Measurements from ENCODE around the gene COG8. TPM values are rescaled to one million over a fixed set of nuclear protein-coding genes. Genes with fewer than 3 reads are reported as not detected.

The COG8 gene
- total RNA-seq, 1 donor from 2014 or later, result 31.1 TPM

- no peak overlapping the region for H3K27ac ChIP-seq
- no peak for ATAC-seq
Observed at GRCh38 chr16:69345923-69346322, 6.6 kb upstream of the COG8 start.

DNA sequence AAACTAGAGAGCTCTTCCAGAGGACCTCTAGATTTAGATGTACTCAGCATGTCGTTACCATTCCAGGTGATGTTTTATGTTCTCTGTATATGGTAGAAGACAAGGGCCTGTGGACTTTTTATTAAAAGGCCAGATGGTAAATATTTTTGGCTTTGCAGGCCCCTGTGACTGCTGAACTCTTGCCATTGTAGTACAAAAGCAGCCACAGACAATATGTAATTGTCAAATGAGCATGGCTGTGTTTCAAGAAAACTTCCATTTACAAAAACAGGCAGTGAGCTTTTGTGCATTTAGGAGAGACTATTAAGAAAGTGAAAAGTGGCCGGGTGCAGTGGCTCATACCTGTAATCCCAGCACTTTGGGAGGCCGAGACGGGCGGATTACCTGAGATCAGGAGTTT lies 4.8 kb upstream of the COG8 start:
- H3K27me3 ChIP-seq (ENCODE audit: low read depth), result no peaks in the 10 kb centered on the region
- H3K4me1 ChIP-seq, result peaks cover 13% of the 10 kb centered on the region
- H3K4me3 ChIP-seq, result no peak overlapping the region
- no peaks in the 10 kb centered on the region for H3K9me3 ChIP-seq
- no peak for ATAC-seq
- DNase-seq, result no peak
- intact Hi-C loops (cut with DNase I), result no loop called here
- no peak overlapping the region for H3K27ac ChIP-seq
- peaks cover 39% of the 10 kb centered on the region for H3K36me3 ChIP-seq
- TF ChIP-seq CTCF (IDR thresholded peaks at IDR 0.05), result no peak

More at GRCh38 chr16:69345923-69346322, 6.6 kb upstream of the COG8 start:
- intact Hi-C loops (cut with DNase I), result no loop called here
- Histone ChIP-seq H3K4me3 (no peak overlapping the region), H3K27me3 (ENCODE audit: low read depth) (no peaks in the 10 kb centered on the region), H3K4me1 (peaks cover 3% of the 10 kb centered on the region), H3K36me3 (peaks cover 38% of the 10 kb centered on the region), H3K9me3 (no peaks in the 10 kb centered on the region)
- no peak for TF ChIP-seq CTCF (IDR thresholded peaks at IDR 0.05)
- DNase-seq, result no peak

DNA sequence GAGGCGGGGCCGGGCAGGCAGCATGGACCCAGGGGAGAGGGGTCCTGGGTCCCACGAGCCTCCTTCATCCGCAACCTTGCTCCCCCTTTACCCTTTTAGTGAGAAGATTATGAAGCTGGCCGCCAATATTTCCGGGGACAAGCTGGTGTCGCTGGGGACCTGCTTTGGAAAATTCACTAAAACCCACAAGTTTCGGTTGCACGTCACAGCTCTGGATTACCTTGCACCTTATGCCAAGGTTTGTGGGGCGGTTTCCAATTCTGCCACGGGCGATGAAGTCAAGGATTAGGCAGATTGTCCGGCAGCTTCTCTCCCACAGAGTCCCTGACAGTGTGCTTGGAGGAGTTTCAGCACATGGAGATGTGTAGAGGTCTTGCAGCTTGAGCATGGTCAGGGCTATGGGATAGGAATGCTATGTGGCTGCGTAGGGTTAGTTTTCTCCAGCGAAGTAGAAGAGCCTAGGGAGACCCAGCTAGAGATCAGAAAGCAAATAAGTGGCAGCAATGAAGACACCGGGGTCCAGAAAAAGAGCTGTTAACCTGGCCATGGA lies 806 bp upstream of the COG8 start:
- Histone ChIP-seq H3K4me1 (peaks cover 35% of the 10 kb centered on the region), H3K9me3 (no peaks in the 10 kb centered on the region), H3K36me3 (peaks cover 54% of the 10 kb centered on the region), H3K27me3 (ENCODE audit: low read depth) (no peaks in the 10 kb centered on the region), H3K4me3 (peak overlapping the region; percentile 75), H3K27ac (peak overlapping the region; percentile 92)
- intact Hi-C loops (cut with DNase I), result no loop called here
- no peak for TF ChIP-seq CTCF (IDR thresholded peaks at IDR 0.05)
- DNase-seq (no peak), ATAC-seq (no peak)

GRCh38 chr16:69338557-69339288 lies 641 bp downstream of the COG8 start:
- H3K36me3 ChIP-seq, result peaks cover 63% of the 10 kb centered on the region
- peak overlapping the region; percentile 75 for H3K4me3 ChIP-seq
- H3K9me3 ChIP-seq, result no peaks in the 10 kb centered on the region
- no peak for TF ChIP-seq CTCF (IDR thresholded peaks at IDR 0.05)
- no peak for ATAC-seq
- intact Hi-C loops (cut with DNase I), result no loop called here
- no peak for DNase-seq
- no peaks in the 10 kb centered on the region for H3K27me3 ChIP-seq (ENCODE audit: low read depth)
- peaks cover 35% of the 10 kb centered on the region for H3K4me1 ChIP-seq
- H3K27ac ChIP-seq, result peak overlapping the region; percentile 92

DNA sequence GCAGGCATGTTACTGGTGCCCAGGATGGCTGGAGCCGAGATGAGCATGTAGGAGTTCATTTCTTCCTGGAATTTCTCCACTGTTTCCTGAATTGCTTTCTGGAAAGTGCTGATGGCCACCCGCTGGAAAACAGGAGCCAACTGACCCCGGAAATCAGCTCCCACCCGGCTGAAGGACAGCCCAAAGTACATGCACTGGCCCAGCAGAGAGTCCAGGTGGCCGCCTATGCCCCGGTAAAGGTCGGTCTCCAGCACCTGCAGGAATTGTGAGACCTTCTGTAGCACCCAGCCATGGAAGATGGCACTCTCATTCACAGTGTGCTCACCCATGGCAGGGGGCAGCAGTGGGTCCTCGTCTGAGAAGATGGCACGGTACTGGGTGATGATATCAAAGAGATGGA lies 4.7 kb downstream of the COG8 start:
- Histone ChIP-seq H3K4me3 (no peak overlapping the region), H3K27me3 (ENCODE audit: low read depth) (no peaks in the 10 kb centered on the region), H3K4me1 (peaks cover 29% of the 10 kb centered on the region), H3K27ac (no peak overlapping the region), H3K36me3 (peaks cover 56% of the 10 kb centered on the region), H3K9me3 (no peaks in the 10 kb centered on the region)
- no peak for ATAC-seq
- no peak for DNase-seq
- no peak for TF ChIP-seq CTCF (IDR thresholded peaks at IDR 0.05)
- intact Hi-C loops (cut with DNase I), result no loop called here
